B cell (primary cell): ENCODE measurements around the gene ITIH1. TPM values are rescaled to one million over a fixed set of nuclear protein-coding genes. Genes with fewer than 3 reads are reported as not detected.

ENCODE experiments used
- ATAC-seq: fragments of 200-7000 bp; cut with Tn5 transposase; one replicate; pipeline ENCODE4 v1.10.0; 2021; ENCODE audit warnings: low read depth, mild to moderate bottlenecking, moderate number of reproducible peaks, moderate library complexity
- CTCF ChIA-PET: fragments of 350-600 bp; sonication (Branson Sonifier 250); formaldehyde crosslinking; loops from one replicate; lab custom pipeline; 2021; ENCODE audit warnings: antibody characterized with exemption, inconsistent platforms; lab: Charles Lee
- POLR2A ChIA-PET: fragments of 350-600 bp; sonication (Branson Sonifier 250); formaldehyde crosslinking; loops from one replicate; lab custom pipeline; 2021; ENCODE audit warnings: antibody characterized with exemption; lab: Charles Lee
- DNase-seq: peaks from one replicate; pipeline ENCODE4 v3.0.0; 2013
- H2AFZ ChIP-seq: 2 replicates; pipeline ENCODE4 v1.6.1; 2012; ENCODE audit warnings: mild to moderate bottlenecking, low read depth, low read length; ENCODE audit not compliant: insufficient read depth, poor library complexity, severe bottlenecking
- H3K27ac ChIP-seq, 2 donors: 1 replicate in 1 of 2; 2 replicates in 1 of 2; pipeline ENCODE4 v1.5.1; 2012 to 2013; ENCODE audit warnings: low read length in 2 of 2, mild to moderate bottlenecking in 2 of 2, moderate library complexity in 1 of 2
- H3K27me3 ChIP-seq, 4 experiments: fragments of 200-600 bp in 1 of 4; sonication (generic) in 1 of 4; replicated peaks in 1 of 4; 1 replicate in 2 of 4; 2 replicates in 2 of 4; pipeline versions ENCODE4 v1.6.1 to v1.7.0; 2013 to 2016; ENCODE audit warnings: low read length in 3 of 4, mild to moderate bottlenecking in 2 of 4, mixed read lengths in 1 of 4, moderate library complexity in 1 of 4; ENCODE audit not compliant: insufficient read depth in 4 of 4, control insufficient read depth in 3 of 4; ENCODE audit errors: control extremely low read depth in 1 of 4
- H3K36me3 ChIP-seq, 2 experiments: replicated peaks in 1 of 2; 1 replicate in 1 of 2; 2 replicates in 1 of 2; pipeline versions ENCODE4 v1.6.1 to v1.7.1; 2013; ENCODE audit warnings: low read length in 1 of 2; ENCODE audit not compliant: insufficient read depth in 2 of 2, control insufficient read depth in 1 of 2; ENCODE audit errors: control extremely low read depth in 1 of 2, extremely low read depth in 1 of 2
- H3K4me1 ChIP-seq, 2 donors: fragments of 200-600 bp in 1 of 2; sonication (generic) in 1 of 2; 1 replicate in 1 of 2; 2 replicates in 1 of 2; pipeline versions ENCODE4 v1.5.1 to v1.6.1; 2013 to 2017; ENCODE audit warnings: low read length in 2 of 2; ENCODE audit not compliant: control insufficient read depth in 2 of 2, insufficient read depth in 2 of 2
- H3K4me2 ChIP-seq: replicated peaks from 2 replicates; pipeline ENCODE3; 2012; ENCODE audit warnings: mild to moderate bottlenecking, low read depth, low read length; ENCODE audit not compliant: poor library complexity, severe bottlenecking
- H3K4me3 ChIP-seq, 5 experiments: fragments of 200-600 bp in 1 of 5; sonication (generic) in 1 of 5; 1 replicate in 3 of 5; 2 replicates in 2 of 5; pipeline versions ENCODE4 v1.5.1 to v1.7.0; 2011 to 2016; ENCODE audit warnings: low read length in 4 of 5, mild to moderate bottlenecking in 4 of 5, low read depth in 2 of 5, control low read depth in 1 of 5, moderate library complexity in 1 of 5; ENCODE audit not compliant: insufficient read depth in 1 of 5; ENCODE audit errors: control extremely low read depth in 1 of 5, extremely low read depth in 1 of 5
- H3K79me2 ChIP-seq: fragments of 200-600 bp; sonication (generic); one replicate; pipeline ENCODE4 v1.6.0; 2016; ENCODE audit warnings: low read length; ENCODE audit not compliant: control insufficient read depth, insufficient read depth
- H3K9ac ChIP-seq: fragments of 200-600 bp; sonication (generic); 2 replicates; pipeline ENCODE4 v1.6.1; 2017; ENCODE audit warnings: mild to moderate bottlenecking, low read length, moderate library complexity
- H3K9me3 ChIP-seq, 3 donors: one replicate each; pipeline versions ENCODE4 v1.6.1 to v1.7.1; 2013; ENCODE audit warnings: low read length in 2 of 3; ENCODE audit not compliant: control insufficient read depth in 2 of 3, insufficient read depth in 1 of 3; ENCODE audit errors: control extremely low read depth in 1 of 3
- H4K20me1 ChIP-seq: 2 replicates; pipeline ENCODE4 v1.6.0; 2012; ENCODE audit warnings: mild to moderate bottlenecking, low read length; ENCODE audit not compliant: insufficient read depth, control insufficient read depth, poor library complexity, severe bottlenecking
- H3K27ac Mint-ChIP-seq: one replicate; pipeline ENCODE4 v1.8.0; 2021; ENCODE audit warnings: mixed read lengths
- H3K27me3 Mint-ChIP-seq: one replicate; pipeline ENCODE4 v1.8.0; 2021; ENCODE audit warnings: mixed read lengths
- H3K4me1 Mint-ChIP-seq: one replicate; pipeline ENCODE4 v1.8.0; 2021; ENCODE audit warnings: mixed read lengths
- H3K4me3 Mint-ChIP-seq: one replicate; pipeline ENCODE4 v1.8.0; 2021; ENCODE audit warnings: mixed read lengths
- H3K9me3 Mint-ChIP-seq: one replicate; pipeline ENCODE4 v1.8.0; 2022; ENCODE audit warnings: mixed read lengths; ENCODE audit not compliant: insufficient read depth
- CTCF ChIP-seq: fragments of 200-600 bp; IDR thresholded peaks from one replicate; pipeline ENCODE4 v1.8.0; 2022; ENCODE audit warnings: antibody characterized with exemption, mild to moderate bottlenecking
- EZH2 ChIP-seq: IDR thresholded peaks from 2 replicates; pipeline ENCODE4 v1.6.1; 2012; ENCODE audit warnings: borderline replicate concordance, low read depth, mild to moderate bottlenecking, moderate library complexity, low read length; ENCODE audit not compliant: insufficient read depth, poor library complexity, severe bottlenecking
- WGBS: methylation state at CpG from one replicate; pipeline ENCODE4 v1.1.5; 2013; ENCODE audit warnings: missing lambda C conversion rate; ENCODE audit not compliant: insufficient coverage; 5-methylcytosine and 5-hydroxymethylcytosine counted together
- intact Hi-C: fragments of 100-400 bp; cut with micrococcal nuclease; formaldehyde crosslinking; loops from one replicate; pipeline ENCODE4 v1.10.0; 2022
- polyA plus RNA-seq: library from polyadenylated mRNA; depleted of rRNA; stranded (reverse); fragments of >200 nt; gene quantifications from 2 replicates; pipeline ENCODE4 v1.2.3, GENCODE V29; 2012
- total RNA-seq, 2 donors: library from RNA; stranded (reverse); fragments of 120-200 nt in 1 of 2; gene quantifications; 1 replicate in 1 of 2; 2 replicates in 1 of 2; pipeline versions ENCODE4 v1.2.3 to v1.2.4, GENCODE V29; 2013 to 2022

Gene ITIH1
- total and polyA plus RNA-seq, 2 donors (not counting 1 experiment from before 2014, with no cell fraction given), result 2.0 TPM; not detected in 1

DNA sequence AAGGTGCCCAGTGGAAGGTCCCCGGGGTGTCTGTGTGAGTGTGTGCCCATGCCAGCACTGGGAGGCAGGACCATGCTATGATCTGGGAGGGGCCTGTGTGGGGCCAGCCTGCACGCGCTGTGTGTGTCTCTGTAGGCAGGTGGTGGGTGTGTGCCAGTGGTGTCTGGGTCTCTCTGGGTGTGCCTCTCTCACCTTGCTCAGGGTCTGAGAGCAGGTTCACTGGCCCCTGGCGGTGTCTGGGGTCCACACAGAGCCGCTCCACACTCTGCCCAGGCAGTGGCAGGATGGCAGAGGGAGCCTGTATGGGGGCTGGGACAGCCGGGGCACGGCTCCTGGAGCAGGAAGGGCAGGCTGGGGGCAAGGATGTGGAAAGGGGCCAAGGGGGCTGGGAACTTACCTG is 40.5 kb downstream of the ITIH1 start:
- Histone ChIP-seq H3K9ac (no peak overlapping the region), H3K4me1 (no peaks in the 10 kb centered on the region), H3K9me3 (no peaks in the 10 kb centered on the region), H3K36me3 (no peaks in the 10 kb centered on the region), H2AFZ (no peak overlapping the region), H3K79me2 (no peaks in the 10 kb centered on the region), H4K20me1 (no peaks in the 10 kb centered on the region), H3K27me3 (no peaks in the 10 kb centered on the region), H3K4me3 (no peak overlapping the region), H3K4me2 (no peak overlapping the region), H3K27ac (no peak overlapping the region)
- no peak overlapping the region for H3K4me3 Mint-ChIP-seq
- TF ChIP-seq CTCF (no peak), EZH2 (no peak)
- H3K4me1 Mint-ChIP-seq, result no peaks in the 10 kb centered on the region
- no peak for DNase-seq
- POLR2A ChIA-PET, result no interaction called here
- H3K27me3 Mint-ChIP-seq, result no peaks in the 10 kb centered on the region
- WGBS, result 98% methylated on average over 7 of the region's 7 CpGs
- no peak for ATAC-seq
- CTCF ChIA-PET, result no interaction called here
- no peak overlapping the region for H3K27ac Mint-ChIP-seq
- no peaks in the 10 kb centered on the region for H3K9me3 Mint-ChIP-seq
- intact Hi-C loops, result no loop called here

- no peaks in the 10 kb centered on the region for H3K27me3 Mint-ChIP-seq
- no peaks in the 10 kb centered on the region for H3K27me3 ChIP-seq
- no peaks in the 10 kb centered on the region for H3K4me1 Mint-ChIP-seq
- H4K20me1 ChIP-seq, result no peaks in the 10 kb centered on the region
- H3K79me2 ChIP-seq, result no peaks in the 10 kb centered on the region
- H3K36me3 ChIP-seq, result no peaks in the 10 kb centered on the region
- no peak for TF ChIP-seq EZH2
- no peak for TF ChIP-seq CTCF
- intact Hi-C loops, result no loop called here
- DNase-seq (no peak), ATAC-seq (no peak)
- H3K27ac Mint-ChIP-seq, result no peak overlapping the region
- no peaks in the 10 kb centered on the region for H3K9me3 ChIP-seq
- CTCF ChIA-PET, result interaction anchor here (0.7 to 2.8 kb wide), 2 partner anchors 75 to 77 kb away, joined by 3 to 12 read pairs; no protein-coding TSS in a partner anchor
- H2AFZ ChIP-seq, result no peak overlapping the region
- POLR2A ChIA-PET, result no interaction called here
- H3K4me2 ChIP-seq, result no peak overlapping the region
- no peak overlapping the region for H3K27ac ChIP-seq
- WGBS, result 95% methylated on average over 2 of the region's 2 CpGs
- no peaks in the 10 kb centered on the region for H3K4me1 ChIP-seq
- no peak overlapping the region for H3K4me3 ChIP-seq
- no peak overlapping the region for H3K4me3 Mint-ChIP-seq
- no peak overlapping the region for H3K9ac ChIP-seq
- no peaks in the 10 kb centered on the region for H3K9me3 Mint-ChIP-seq
Observed at GRCh38 chr3:52819936-52820335, 42.5 kb downstream of the ITIH1 start.
